Endodermal cell (in vitro differentiated cells): Measurements from ENCODE around the gene BLTP3A. TPM values are rescaled to one million over a fixed set of nuclear protein-coding genes. Genes with fewer than 3 reads are reported as not detected.

ENCODE experiments used
- DNase-seq: peaks from one replicate; pipeline ENCODE4 v3.0.0-alpha.2; 2017
- H3K27ac ChIP-seq: 2 replicates; pipeline ENCODE4 v1.5.1; 2013; ENCODE audit warnings: mild to moderate bottlenecking, low read depth, low read length, moderate library complexity
- H3K27me3 ChIP-seq: 2 replicates; pipeline ENCODE4 v1.6.1; 2013; ENCODE audit warnings: mild to moderate bottlenecking, low read length, moderate library complexity; ENCODE audit not compliant: insufficient read depth, control insufficient read depth, poor library complexity, severe bottlenecking
- H3K36me3 ChIP-seq: 2 replicates; pipeline ENCODE4 v1.7.0; 2013; ENCODE audit warnings: mild to moderate bottlenecking, low read length, moderate library complexity; ENCODE audit not compliant: control insufficient read depth, insufficient read depth
- H3K4me1 ChIP-seq: one replicate; pipeline ENCODE4 v1.7.0; 2013; ENCODE audit warnings: low read length; ENCODE audit not compliant: control insufficient read depth, insufficient read depth
- H3K4me3 ChIP-seq: 2 replicates; pipeline ENCODE4 v1.5.1; 2013; ENCODE audit warnings: mild to moderate bottlenecking, low read length, moderate library complexity
- H3K9ac ChIP-seq: 2 replicates; pipeline ENCODE4 v1.6.1; 2013; ENCODE audit warnings: mild to moderate bottlenecking, low read length, moderate library complexity; ENCODE audit not compliant: poor library complexity, severe bottlenecking; ENCODE audit errors: extremely low read depth
- H3K9me3 ChIP-seq: 2 replicates; pipeline ENCODE4 v1.6.1; 2013; ENCODE audit warnings: mild to moderate bottlenecking, low read length, moderate library complexity; ENCODE audit not compliant: control insufficient read depth
- H3K27ac Mint-ChIP-seq: 2 replicates; pipeline ENCODE4 v1.8.0; 2020; ENCODE audit warnings: mixed read lengths
- H3K27me3 Mint-ChIP-seq: 2 replicates; pipeline ENCODE4 v1.8.0; 2021; ENCODE audit warnings: mild to moderate bottlenecking, mixed read lengths; ENCODE audit not compliant: insufficient read depth
- H3K36me3 Mint-ChIP-seq: 2 replicates; pipeline ENCODE4 v1.8.0; 2020; ENCODE audit warnings: low read depth, mixed read lengths
- H3K4me1 Mint-ChIP-seq: 2 replicates; pipeline ENCODE4 v1.8.0; 2020; ENCODE audit warnings: mixed read lengths
- H3K4me3 Mint-ChIP-seq: 2 replicates; pipeline ENCODE4 v1.8.0; 2020; ENCODE audit warnings: mild to moderate bottlenecking, moderate library complexity, mixed read lengths
- H3K9me3 Mint-ChIP-seq: 2 replicates; pipeline ENCODE4 v1.8.0; 2020; ENCODE audit warnings: mild to moderate bottlenecking, mixed read lengths
- WGBS, 2 experiments: methylation state at CpG; one replicate each; pipeline versions ENCODE4 v1.1.5 to v1.1.7; 2013; ENCODE audit warnings: missing lambda C conversion rate in 2 of 2, mixed read lengths in 1 of 2; ENCODE audit not compliant: insufficient coverage in 1 of 2, insufficient read length in 1 of 2; 5-methylcytosine and 5-hydroxymethylcytosine counted together
- total RNA-seq, 2 donors: library from RNA; stranded (reverse); fragmentation: NEBNext Ultra II Directional in 1 of 2; extraction: Animal tissue kit (Norgen Biotek cat#: 25700) in 1 of 2; gene quantifications; 2 replicates in 1 of 2; 3 replicates in 1 of 2; pipeline ENCODE4 v1.2.1, GENCODE V29; 2021
- TF ChIP-seq, protein P1 (sequence below): fragments of 200-600 bp; sonication (generic); conservative IDR thresholded peaks from 2 replicates; pipeline ENCODE4 v1.5.0; 2021; ENCODE audit warnings: antibody characterized with exemption, mild to moderate bottlenecking

Gene BLTP3A
- total RNA-seq, 2 donors from 2014 or later, result 18.6 to 22.5 TPM

- Histone ChIP-seq H3K4me1 (no peaks in the 10 kb centered on the region), H3K36me3 (peaks cover 70% of the 10 kb centered on the region), H3K4me3 (no peak overlapping the region), H3K27ac (no peak overlapping the region), H3K27me3 (no peaks in the 10 kb centered on the region), H3K9me3 (no peaks in the 10 kb centered on the region), H3K9ac (no peak overlapping the region)
- whole genome bisulfite sequencing, 2 experiments, result 100% methylated on average over 1 of the region's 1 CpG; no CpG with 5 or more reads in 1 of the 2 experiments
- TF ChIP-seq, protein P1, sequence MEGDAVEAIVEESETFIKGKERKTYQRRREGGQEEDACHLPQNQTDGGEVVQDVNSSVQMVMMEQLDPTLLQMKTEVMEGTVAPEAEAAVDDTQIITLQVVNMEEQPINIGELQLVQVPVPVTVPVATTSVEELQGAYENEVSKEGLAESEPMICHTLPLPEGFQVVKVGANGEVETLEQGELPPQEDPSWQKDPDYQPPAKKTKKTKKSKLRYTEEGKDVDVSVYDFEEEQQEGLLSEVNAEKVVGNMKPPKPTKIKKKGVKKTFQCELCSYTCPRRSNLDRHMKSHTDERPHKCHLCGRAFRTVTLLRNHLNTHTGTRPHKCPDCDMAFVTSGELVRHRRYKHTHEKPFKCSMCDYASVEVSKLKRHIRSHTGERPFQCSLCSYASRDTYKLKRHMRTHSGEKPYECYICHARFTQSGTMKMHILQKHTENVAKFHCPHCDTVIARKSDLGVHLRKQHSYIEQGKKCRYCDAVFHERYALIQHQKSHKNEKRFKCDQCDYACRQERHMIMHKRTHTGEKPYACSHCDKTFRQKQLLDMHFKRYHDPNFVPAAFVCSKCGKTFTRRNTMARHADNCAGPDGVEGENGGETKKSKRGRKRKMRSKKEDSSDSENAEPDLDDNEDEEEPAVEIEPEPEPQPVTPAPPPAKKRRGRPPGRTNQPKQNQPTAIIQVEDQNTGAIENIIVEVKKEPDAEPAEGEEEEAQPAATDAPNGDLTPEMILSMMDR, result no peak
- H3K36me3 Mint-ChIP-seq, result peaks cover 65% of the 10 kb centered on the region
- H3K9me3 Mint-ChIP-seq, result no peaks in the 10 kb centered on the region
- no peaks in the 10 kb centered on the region for H3K27me3 Mint-ChIP-seq
- no peak overlapping the region for H3K4me3 Mint-ChIP-seq
- H3K4me1 Mint-ChIP-seq, result no peaks in the 10 kb centered on the region
- no peak overlapping the region for H3K27ac Mint-ChIP-seq
- DNase-seq, result no peak
These were observed 23.7 kb upstream of the BLTP3A start for GRCh38 chr6:34768148-34768547.

DNA sequence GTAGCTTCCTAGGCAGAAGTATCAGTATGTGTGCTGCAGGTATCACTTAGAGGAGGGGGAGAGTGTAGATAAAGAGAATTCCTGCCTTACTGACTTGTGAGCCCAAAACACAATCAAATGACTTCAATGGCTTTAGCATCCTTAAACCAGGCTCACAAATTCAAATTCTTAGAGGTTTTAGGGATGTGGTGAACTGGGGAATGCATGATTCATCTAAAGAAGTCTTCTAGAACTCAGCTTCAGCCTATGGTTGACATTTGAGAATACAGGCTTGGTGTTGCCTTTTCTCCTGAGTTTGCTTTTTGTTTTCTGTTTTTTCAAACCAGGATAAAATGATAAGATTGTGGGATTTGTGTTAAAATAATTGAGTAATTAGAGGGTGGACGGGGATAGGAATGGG is 20.2 kb upstream of the BLTP3A start:
- DNase-seq, result no peak
- H3K9me3 Mint-ChIP-seq, result no peaks in the 10 kb centered on the region
- TF ChIP-seq, protein P1, result no peak
- H3K27ac Mint-ChIP-seq, result no peak overlapping the region
- Histone ChIP-seq H3K4me3 (no peak overlapping the region), H3K9ac (no peak overlapping the region), H3K27ac (no peak overlapping the region), H3K9me3 (no peaks in the 10 kb centered on the region), H3K36me3 (peaks cover 82% of the 10 kb centered on the region), H3K4me1 (no peaks in the 10 kb centered on the region), H3K27me3 (no peaks in the 10 kb centered on the region)
- no peaks in the 10 kb centered on the region for H3K4me1 Mint-ChIP-seq
- peaks cover 74% of the 10 kb centered on the region for H3K36me3 Mint-ChIP-seq
- WGBS, 2 experiments, result 96 to 100% methylated on average over 1 of the region's 1 CpG
- H3K27me3 Mint-ChIP-seq, result no peaks in the 10 kb centered on the region
- H3K4me3 Mint-ChIP-seq, result no peak overlapping the region

GRCh38 chr6:34772940-34773339 is 18.9 kb upstream of the BLTP3A start:
- no peaks in the 10 kb centered on the region for H3K4me1 ChIP-seq
- no peaks in the 10 kb centered on the region for H3K27me3 ChIP-seq
- 88 to 99% methylated on average over 3 to 4 of the region's 4 CpGs for WGBS, 2 experiments
- no peak overlapping the region for H3K27ac ChIP-seq
- H3K9ac ChIP-seq, result no peak overlapping the region
- H3K9me3 ChIP-seq, result no peaks in the 10 kb centered on the region
- Mint-ChIP-seq H3K4me3 (no peak overlapping the region), H3K36me3 (peaks cover 66% of the 10 kb centered on the region), H3K9me3 (no peaks in the 10 kb centered on the region), H3K27ac (no peak overlapping the region), H3K4me1 (no peaks in the 10 kb centered on the region), H3K27me3 (no peaks in the 10 kb centered on the region)
- DNase-seq, result no peak
- peaks cover 70% of the 10 kb centered on the region for H3K36me3 ChIP-seq
- TF ChIP-seq, protein P1, result no peak
- no peak overlapping the region for H3K4me3 ChIP-seq
